ENCODE measurements around the gene ADAM15.

ADAM15 gene

DNA sequence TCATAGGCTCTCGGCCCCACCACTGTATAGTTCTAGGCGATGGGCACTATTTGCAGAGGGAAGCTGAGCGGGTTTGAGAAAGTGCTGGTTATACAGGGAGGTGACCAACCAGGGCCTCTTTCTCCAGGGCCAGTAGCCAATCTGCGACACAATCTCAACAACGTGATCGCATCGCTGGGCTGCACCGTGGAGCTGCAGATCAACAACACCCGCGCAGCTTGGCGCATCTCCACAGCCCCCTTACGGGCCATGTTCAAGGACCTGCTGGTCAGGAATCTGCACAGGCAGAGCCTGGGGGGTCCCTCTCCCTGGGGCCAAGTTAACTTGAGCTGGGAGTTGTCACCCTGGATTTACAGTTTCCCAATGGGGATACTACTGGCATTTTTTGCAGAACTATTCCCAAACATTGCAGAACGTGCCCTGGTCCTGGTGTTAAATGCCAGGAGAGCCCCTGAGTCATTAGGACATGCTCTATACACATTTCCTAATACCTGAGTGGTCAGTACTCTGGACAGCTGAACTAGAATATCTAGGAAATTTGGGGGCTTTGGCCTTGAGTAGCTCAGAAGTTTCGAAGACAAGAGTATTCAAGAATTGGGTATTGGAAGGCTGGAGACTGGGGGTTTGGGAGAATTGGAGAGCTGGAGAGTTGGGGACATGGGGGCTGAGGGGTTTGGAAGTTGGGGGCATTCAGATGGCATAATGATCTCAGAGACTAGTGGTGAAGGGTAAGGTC lies 10.6 kb upstream of the ADAM15 start:
- ChIA-PET CTCF (interaction anchor here (0.6 to 20.4 kb wide), 11 partner anchors 9 to 132 kb away, joined by 3 to 285 read pairs (median 5); partner anchors contain the start of genes ADAM15, EFNA4, KRTCAP2 and PMVK), POLR2A (no interaction called here)
- TF ChIP-seq, protein P1, sequence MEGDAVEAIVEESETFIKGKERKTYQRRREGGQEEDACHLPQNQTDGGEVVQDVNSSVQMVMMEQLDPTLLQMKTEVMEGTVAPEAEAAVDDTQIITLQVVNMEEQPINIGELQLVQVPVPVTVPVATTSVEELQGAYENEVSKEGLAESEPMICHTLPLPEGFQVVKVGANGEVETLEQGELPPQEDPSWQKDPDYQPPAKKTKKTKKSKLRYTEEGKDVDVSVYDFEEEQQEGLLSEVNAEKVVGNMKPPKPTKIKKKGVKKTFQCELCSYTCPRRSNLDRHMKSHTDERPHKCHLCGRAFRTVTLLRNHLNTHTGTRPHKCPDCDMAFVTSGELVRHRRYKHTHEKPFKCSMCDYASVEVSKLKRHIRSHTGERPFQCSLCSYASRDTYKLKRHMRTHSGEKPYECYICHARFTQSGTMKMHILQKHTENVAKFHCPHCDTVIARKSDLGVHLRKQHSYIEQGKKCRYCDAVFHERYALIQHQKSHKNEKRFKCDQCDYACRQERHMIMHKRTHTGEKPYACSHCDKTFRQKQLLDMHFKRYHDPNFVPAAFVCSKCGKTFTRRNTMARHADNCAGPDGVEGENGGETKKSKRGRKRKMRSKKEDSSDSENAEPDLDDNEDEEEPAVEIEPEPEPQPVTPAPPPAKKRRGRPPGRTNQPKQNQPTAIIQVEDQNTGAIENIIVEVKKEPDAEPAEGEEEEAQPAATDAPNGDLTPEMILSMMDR (IDR thresholded peaks at IDR 0.05; ENCODE audit: control extremely low read depth, extremely low read depth, low read depth, missing control alignments), result no peak
- no peak for DNase-seq (ENCODE audit: extremely low spot score)

DNA sequence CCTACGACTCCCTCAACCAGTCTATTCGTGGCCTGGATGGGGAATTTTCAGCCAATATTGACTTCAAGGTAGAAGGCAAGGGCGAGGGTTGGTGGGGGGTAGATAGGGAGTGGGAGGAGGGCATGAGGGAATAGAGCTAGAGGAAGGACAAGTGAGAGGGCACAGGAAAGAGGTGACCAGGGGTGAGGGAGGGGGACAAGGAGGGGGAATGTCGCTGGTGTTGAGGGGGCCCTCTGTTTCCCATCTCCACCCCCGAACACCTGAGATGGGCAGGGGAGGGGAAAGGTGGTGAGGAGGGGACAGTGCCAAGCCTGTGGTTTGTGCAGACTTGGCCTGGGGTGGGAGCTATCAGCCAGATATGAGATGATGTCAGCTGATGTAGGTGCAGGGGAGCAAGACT lies 8.3 kb upstream of the ADAM15 start:
- ChIA-PET POLR2A (no interaction called here), CTCF (interaction anchor here (1.1 to 20.4 kb wide), 8 partner anchors 8 to 373 kb away, joined by 3 to 285 read pairs (median 12); partner anchors contain the start of genes ADAM15, DCST1, DCST2 and EFNA4)
- DNase-seq (ENCODE audit: extremely low spot score), result no peak
- TF ChIP-seq, protein P1 (IDR thresholded peaks at IDR 0.05; ENCODE audit: control extremely low read depth, extremely low read depth, low read depth, missing control alignments), result no peak

- TF ChIP-seq, protein P1 (IDR thresholded peaks at IDR 0.05; ENCODE audit: control extremely low read depth, extremely low read depth, low read depth, missing control alignments), result no peak
- ChIA-PET CTCF (interaction anchor here (1.0 to 20.4 kb wide), 14 partner anchors 8 to 439 kb away, joined by 3 to 285 read pairs (median 6); partner anchors contain the start of genes DCST1, DCST2, EFNA4 and KRTCAP2), POLR2A (interaction anchor here (0.5 kb wide), 1 partner anchor 140 kb away, joined by 3 read pairs; no protein-coding TSS in a partner anchor)
- no peak for DNase-seq (ENCODE audit: extremely low spot score)
Observed at GRCh38 chr1:155043301-155043702, 7.8 kb upstream of the ADAM15 start.

- ChIA-PET POLR2A (interaction anchor here (0.5 to 0.7 kb wide), 3 partner anchors 139 to 438 kb away, joined by 3 to 6 read pairs (median 4); no protein-coding TSS in a partner anchor), CTCF (interaction anchor here (1.0 to 20.4 kb wide), 17 partner anchors 8 to 440 kb away, joined by 3 to 285 read pairs (median 5); partner anchors contain the start of genes DCST1, DCST2, EFNA3 and EFNA4)
- no peak for DNase-seq (ENCODE audit: extremely low spot score)
- TF ChIP-seq, protein P1 (IDR thresholded peaks at IDR 0.05; ENCODE audit: control extremely low read depth, extremely low read depth, low read depth, missing control alignments), result no peak
Observed at GRCh38 chr1:155043793-155044192, 7.3 kb upstream of the ADAM15 start.

GRCh38 chr1:155044365-155044764 lies 6.8 kb upstream of the ADAM15 start:
- CTCF ChIA-PET, result interaction anchor here (1.0 to 20.4 kb wide), 19 partner anchors 9 to 485 kb away, joined by 3 to 285 read pairs (median 5); partner anchors contain the start of genes DCST1, DCST2, EFNA3 and EFNA4

More at GRCh38 chr1:155044365-155044764, 6.8 kb upstream of the ADAM15 start:
- TF ChIP-seq, protein P1 (IDR thresholded peaks at IDR 0.05; ENCODE audit: control extremely low read depth, extremely low read depth, low read depth, missing control alignments), result no peak
- DNase-seq (ENCODE audit: extremely low spot score), result no peak
- POLR2A ChIA-PET, result interaction anchor here (0.6 to 0.7 kb wide), 3 partner anchors 32 to 439 kb away, joined by 3 to 6 read pairs (median 4); no protein-coding TSS in a partner anchor
